NCI-H1417 (cell line): ENCODE results near the gene EGLN1.
A peak's percentile ranks its signal among the peaks of the same experiment; 100 is the strongest.
"Not testable (repeated sequence)": the region's sequence is repeated elsewhere in the genome, so short reads cannot be mapped to it uniquely, and the experiment has no call there.

Experiments used
- DNase-seq, 3 experiments: peaks; one replicate each; lab custom pipeline; 2025; lab: John Stamatoyannopoulos, UW

Gene EGLN1

GRCh38 chr1:231363624-231364023, 58.5 kb downstream of the EGLN1 start:
- DNase-seq, result no peak

- DNase-seq, result no peak
These were observed 59.8 kb downstream of the EGLN1 start for GRCh38 chr1:231362325-231362724.

- DNase-seq, result no peak
These were observed 63.0 kb downstream of the EGLN1 start for GRCh38 chr1:231359113-231359512.

- DNase-seq, result peak; percentile 25 to 71 (median 44)
These were observed 64.2 kb downstream of the EGLN1 start for GRCh38 chr1:231357831-231358354.

- DNase-seq, result no peak
These were observed 64.8 kb downstream of the EGLN1 start for GRCh38 chr1:231357187-231357772.

GRCh38 chr1:231355171-231355570, 66.9 kb downstream of the EGLN1 start:
- no peak for DNase-seq

GRCh38 chr1:231354330-231355020, 67.6 kb downstream of the EGLN1 start:
- no peak for DNase-seq

DNA sequence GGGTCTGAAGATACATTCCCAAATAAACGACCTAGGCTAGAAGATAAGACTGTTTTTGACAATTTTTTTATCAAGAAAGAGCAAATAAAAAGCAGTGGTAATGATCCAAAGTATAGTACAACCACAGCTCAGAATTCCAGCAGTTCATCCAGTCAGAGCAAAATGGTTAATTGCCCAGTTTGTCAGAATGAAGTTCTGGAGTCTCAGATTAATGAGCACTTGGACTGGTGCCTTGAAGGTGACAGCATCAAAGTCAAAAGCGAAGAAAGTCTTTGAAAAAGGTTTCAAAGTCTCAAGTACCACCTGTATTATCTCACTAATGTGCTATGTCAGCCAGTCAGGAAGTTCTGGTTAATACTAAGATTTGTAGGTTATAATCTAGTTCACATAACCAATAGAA, 69.0 kb downstream of the EGLN1 start:
- no peak for DNase-seq

DNA sequence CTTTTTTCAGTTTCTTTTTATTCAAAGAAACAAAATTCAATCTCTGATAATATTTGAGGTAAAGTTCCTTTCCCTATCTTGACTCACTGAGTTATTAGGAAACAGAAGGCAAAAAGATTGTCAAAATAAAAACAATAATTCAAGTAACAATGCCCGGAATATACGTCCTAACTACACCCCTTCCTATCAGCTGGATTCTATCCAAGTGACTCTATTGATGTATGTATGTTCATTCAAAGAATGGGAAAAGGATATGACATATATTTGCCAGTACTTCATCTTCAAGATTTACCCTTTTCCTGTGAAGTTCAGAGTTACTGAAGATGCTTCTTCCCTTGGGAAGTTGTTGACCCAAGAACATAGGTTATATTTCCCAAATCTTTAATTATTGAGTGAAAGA, 70.3 kb downstream of the EGLN1 start:
- DNase-seq, result no peak

- not testable (repeated sequence) for DNase-seq
These were observed 73.2 kb downstream of the EGLN1 start for GRCh38 chr1:231348856-231349255.

DNA sequence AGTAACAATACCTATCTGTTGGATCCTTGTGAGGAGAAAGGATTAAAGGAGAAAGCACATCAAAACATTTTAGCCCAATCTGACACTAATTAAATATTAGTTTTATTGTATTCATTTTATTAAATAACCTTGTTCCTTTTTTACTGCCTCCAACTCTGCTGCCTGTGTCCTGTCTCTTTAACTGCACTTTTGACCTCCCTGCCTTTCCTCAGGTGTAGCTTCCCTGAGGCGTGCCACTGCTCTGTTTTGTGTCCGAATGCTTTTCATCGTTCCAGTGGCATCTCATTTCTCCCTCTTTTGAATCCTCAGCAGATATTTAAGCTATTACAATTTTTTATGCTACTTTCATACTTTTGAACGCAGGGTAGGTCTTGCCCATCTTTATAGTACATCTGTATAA, 73.6 kb downstream of the EGLN1 start:
- no peak for DNase-seq

GRCh38 chr1:231347961-231348360, 74.1 kb downstream of the EGLN1 start:
- DNase-seq, result no peak

- DNase-seq, result no peak
These were observed 81.6 kb downstream of the EGLN1 start for GRCh38 chr1:231340328-231341013.

GRCh38 chr1:231338270-231339128, 83.6 kb downstream of the EGLN1 start, which contains the start of gene SPRTN:
SPRTN (plus strand) TSS chr1:231338293; CDS start chr1:231338384, 91 bp downstream.
- DNase-seq, result peak in 1 of 3 experiments; percentile 68

DNA sequence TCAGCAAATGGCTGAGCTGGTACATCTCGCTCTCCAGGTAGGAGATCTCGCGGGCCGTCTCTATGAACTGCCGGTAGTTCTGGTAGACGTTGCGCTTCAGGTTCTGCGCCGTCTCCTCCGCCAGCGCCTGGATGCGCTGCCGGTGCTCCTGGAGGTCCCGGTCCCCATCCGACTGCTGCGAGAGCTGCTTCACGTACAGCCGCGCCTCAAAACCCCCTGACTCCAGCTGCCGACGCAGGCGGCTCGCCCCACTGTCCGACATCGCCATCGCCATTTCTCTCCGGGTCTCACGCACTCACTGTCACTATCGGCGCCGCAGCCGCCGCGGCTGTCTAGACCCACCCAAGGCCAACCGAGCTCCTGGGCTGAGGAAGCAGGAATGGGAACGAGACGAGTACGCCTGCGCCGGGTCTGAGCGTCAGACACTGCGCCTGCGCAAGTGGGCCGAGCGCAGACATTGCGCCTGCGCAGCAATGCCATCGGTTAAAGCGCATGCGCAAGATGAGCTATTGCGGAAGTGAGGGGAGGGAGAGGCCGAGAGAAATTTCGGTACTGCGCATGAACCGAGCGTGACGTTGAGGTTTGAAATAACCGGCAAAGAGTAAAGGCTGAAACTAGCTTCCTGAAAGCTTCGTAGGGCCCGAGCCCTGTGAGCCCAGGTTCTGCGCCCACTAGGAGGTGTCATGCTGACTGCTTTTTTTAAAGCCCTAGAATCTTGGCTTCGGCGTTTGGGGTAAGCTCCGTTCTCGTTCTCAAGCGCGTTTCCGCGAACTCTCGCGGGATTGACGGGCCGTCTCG, 84.4 kb downstream of the EGLN1 start, which contains the start of gene EXOC8:
TSS of gene EXOC8 (minus strand) at position 381 of the 798 bp plus-strand sequence. CDS start at position 274, 107 bp downstream.
- DNase-seq, result peak; percentile 93 to 99 (median 99)

DNA sequence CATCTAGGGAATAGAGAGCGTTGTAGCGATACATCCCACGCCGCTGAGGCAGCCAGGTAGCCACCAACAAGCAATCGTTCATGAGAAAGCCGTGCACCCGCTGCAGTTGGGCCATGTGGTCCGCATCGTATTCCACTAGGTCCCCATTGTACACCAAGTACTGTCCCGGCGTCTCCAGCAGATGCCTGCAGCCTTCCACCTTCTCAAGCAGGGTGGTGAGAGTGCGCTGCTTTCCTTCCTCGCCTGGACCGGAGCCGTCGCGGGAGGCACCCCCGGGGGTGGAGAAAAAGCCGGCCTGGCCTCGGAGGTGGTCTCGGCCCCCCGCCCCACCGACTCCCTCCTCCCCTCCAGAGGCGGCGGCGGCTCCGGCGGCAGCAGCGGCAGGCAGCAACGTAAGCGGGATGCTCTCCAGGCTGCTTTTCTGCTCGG, 85.0 kb downstream of the EGLN1 start:
- no peak for DNase-seq

- DNase-seq, result peak in 1 of 3 experiments; percentile 32
These were observed 86.2 kb downstream of the EGLN1 start for GRCh38 chr1:231335663-231336602.

GRCh38 chr1:231334952-231335351, 87.1 kb downstream of the EGLN1 start:
- DNase-seq, result no peak

DNA sequence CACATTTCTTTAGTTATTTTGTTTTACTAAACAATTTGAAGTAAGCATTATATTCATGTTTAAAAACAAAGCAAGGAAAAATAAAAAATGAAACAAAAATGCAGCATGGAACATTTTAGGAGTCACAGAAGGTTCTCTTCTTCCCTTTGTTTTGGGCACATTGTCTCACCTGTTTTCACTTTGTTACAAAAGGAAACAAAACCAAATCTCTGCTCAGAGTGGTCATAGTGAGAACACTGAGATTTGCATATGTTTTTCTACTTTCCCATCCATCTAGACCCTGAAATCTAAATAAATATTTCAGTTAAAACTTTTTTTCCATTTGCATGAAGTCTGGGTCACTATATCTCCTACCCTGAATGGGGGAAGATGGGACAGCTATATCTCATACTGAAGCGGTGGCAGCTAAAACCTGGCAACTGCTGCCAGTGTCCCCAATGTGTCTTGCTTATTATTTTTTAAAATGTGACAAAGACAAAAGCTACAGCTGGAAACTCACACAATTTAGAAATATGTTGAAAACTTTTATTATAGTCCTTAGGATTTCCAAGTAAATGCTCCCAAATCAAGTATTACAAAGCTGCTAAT, 87.9 kb downstream of the EGLN1 start:
- no peak for DNase-seq
